ENCODE measurements around the gene NNMT. TPM values are rescaled to one million over a fixed set of nuclear protein-coding genes. Genes with fewer than 3 reads are reported as not detected.

Gene NNMT
- total RNA-seq (2014; rRNA removed; shearing (Covaris generic)) = 76.6 and 129 TPM in 2 replicates

DNA sequence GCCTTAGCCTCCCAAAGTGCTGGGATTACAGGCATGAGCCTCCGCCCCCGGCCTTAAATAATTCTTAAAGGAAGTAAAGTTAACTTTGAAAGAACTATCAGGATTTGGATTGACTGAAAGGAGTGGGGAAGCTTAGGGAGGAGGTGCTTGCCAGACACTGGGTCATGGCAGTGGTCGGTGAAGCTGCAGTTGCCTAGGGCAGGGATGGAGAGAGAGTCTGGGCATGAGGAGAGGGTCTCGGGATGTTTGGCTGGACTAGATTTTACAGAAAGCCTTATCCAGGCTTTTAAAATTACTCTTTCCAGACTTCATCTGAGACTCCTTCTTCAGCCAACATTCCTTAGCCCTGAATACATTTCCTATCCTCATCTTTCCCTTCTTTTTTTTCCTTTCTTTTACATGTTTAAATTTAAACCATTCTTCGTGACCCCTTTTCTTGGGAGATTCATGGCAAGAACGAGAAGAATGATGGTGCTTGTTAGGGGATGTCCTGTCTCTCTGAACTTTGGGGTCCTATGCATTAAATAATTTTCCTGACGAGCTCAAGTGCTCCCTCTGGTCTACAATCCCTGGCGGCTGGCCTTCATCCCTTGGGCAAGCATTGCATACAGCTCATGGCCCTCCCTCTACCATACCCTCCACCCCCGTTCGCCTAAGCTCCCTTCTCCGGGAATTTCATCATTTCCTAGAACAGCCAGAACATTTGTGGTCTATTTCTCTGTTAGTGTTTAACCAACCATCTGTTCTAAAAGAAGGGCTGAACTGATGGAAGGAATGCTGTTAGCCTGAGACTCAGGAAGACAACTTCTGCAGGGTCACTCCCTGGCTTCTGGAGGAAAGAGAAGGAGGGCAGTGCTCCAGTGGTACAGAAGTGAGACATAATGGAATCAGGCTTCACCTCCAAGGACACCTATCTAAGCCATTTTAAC is at the start of gene NNMT:
Gene NNMT (plus strand): TSS at position 724 of the 929 bp plus-strand sequence. CDS start 158 bp downstream, at position 882.
- peak; percentile 92 for DNase-seq (ENCODE audit: low read depth)

DNA sequence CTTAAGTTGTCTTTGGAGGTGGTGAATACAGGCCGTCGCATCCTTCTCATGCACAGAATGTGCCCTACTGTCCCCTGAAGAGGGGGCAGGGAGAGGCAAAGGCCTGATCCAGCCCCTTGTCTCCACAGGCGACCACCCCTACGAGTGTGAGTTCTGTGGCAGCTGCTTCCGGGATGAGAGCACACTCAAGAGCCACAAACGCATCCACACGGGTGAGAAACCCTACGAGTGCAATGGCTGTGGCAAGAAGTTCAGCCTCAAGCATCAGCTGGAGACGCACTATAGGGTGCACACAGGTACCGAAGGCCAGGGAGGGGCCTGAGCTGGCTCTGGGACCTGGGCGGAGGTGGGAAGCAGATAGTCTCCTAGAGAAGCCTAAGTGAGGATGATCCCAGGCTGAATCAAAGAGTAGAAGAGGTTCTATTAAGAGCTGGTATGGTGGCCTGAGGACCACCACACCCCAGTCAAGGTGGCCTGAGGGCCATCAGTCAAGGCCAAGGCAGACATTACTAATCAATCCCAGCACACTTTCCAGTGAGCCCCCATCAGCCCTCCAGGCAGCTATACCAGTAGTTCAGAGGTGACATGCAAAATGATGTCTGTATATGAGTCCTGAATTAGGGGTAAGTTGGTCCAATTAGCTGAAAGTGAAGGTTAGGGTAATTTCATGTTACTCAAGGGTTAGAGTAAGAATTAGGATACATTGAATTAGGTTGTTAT is 49.0 kb upstream of the NNMT start:
- DNase-seq (ENCODE audit: low read depth) = no peak

DNA sequence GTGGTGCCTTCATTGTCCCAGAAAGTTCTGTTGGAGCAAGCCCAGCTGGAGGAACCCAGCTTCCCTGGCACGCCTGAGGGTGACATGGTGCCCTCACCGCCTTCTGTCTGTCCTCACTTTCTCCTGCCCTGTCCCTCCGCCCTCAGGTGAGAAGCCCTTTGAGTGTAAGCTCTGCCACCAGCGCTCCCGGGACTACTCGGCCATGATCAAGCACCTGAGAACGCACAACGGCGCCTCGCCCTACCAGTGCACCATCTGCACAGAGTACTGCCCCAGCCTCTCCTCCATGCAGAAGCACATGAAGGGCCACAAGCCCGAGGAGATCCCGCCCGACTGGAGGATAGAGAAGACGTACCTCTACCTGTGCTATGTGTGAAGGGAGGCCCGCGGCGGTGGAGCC is 46.0 kb upstream of the NNMT start:
- no peak for DNase-seq (ENCODE audit: low read depth)

DNA sequence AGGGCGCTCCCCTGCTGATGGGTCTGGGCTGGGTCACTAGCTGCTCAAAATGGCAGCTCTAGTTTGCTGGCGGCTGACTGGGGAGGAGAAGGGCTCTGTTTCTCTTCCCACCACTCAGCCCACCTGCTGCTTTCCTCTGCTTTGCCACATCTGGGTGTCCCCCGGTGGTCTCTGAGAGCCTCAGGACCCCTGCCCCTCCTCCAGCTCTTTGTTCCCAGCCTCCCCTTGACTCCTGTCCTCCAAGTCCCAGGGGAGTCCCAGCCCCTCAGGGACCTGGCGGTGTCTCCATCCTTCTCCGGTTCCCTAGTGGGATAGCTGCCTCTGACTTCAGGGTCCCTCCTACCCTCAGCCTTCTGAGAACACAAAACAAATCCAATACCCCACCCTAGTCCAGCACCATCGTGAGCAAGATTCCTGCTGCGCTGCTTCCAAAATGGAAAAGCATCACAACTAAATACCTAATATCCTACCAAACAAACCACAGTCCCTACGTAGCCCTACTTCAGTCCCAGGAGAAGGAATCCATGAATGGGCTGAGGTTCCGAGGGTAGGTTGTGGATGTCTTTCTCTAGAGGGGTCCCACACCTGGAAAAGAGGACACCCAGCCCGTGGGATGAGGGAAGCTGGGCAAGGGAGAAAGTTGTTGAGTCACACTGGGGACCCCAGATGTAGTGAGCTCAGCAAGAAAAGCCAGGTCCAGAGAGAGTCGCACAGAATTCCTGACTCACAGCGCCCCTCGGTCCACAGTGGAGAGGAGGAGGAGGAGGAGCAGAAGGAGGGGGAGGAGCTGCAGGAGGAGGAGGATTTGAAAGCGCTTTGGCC is 45.0 kb upstream of the NNMT start:
- DNase-seq (ENCODE audit: low read depth) = no peak

DNA sequence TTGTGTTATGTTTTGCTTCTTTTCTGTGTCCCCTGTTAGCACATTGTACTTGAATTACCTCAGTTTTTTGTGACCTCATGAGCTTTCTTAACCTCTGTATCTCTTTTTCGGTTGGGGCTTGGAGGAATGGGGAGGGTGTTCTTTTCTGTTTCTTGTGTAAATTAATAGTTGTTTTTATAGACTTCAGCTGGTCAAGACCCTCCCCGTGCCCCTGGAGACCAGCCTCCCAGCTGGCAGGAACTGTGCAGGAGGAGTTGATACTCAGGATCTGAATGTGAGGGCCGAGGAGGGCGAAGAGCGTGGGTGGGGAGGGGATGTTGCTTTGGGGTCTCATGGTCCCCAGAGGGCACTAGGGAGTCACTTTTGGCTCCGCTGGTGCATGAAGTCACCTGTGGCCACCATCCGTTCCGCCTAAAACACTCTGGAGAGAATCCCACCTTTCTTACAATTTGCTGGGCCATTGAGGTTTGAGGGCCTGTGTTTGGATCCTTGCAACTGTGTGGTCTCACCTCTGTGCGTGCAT is 44.3 kb upstream of the NNMT start:
- DNase-seq (ENCODE audit: low read depth) = no peak

DNA sequence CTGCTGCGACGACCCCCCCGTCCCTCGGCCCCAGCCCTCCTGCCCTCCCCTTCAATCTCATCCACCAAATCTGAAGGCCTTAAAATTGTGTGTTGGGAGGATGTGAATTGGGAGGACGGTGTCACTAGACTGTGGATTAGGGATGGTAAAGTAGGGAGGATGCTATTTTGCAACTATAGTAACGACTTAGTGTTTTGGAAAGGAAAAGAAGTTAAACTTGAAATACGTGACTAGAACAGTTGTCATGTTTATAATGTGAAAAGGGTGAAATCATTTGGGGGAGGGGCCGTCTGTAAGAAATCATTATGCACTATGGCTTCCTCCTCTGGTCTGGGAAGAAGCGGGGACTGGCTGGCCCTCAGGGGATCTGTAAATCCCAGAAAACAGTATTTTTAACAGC is 43.4 kb upstream of the NNMT start:
- no peak for DNase-seq (ENCODE audit: low read depth)

DNA sequence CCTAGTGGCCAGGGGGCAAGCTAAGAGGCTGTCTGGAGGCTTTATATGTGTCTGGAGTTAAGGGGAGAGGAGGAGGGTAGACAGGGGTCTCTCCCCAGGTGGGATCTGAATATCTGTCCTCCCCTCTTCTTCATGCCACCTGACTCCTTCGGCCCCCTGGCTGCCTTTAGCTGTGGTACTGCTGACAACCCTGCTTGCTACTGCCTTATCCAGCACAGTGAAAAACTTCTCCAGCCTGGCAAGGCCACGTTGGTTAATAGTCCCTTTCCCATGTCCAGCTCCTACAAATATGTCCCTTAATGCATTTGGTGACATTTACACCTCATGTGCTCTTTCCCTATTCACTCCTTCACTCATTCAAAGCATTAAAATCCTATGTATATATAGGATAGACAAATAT is 42.4 kb upstream of the NNMT start:
- no peak for DNase-seq (ENCODE audit: low read depth)

DNA sequence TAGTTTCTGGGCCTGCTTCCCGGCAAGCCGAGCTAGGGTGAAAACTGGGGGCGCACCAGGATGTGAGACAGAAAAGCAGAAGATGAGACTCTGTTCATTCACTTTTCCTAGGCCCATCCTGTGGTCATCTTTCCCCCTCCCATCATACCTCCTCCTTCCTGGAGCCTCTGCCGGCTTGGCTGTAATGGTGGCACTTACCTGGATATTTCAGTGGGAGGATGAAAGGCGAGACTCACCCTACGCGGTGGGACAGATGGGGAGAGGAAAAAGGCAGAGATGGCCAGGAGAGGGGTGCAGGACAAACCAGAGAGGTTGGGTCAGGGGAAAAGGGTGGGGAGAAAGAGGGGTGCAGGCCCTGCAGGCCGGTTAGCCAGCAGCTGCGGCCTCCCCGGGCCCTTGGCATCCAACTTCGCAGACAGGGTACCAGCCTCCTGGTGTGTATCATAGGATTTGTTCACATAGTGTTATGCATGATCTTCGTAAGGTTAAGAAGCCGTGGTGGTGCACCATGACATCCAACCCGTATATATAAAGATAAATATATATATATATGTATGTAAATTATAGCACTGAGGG is 41.5 kb upstream of the NNMT start:
- DNase-seq (ENCODE audit: low read depth) = no peak

DNA sequence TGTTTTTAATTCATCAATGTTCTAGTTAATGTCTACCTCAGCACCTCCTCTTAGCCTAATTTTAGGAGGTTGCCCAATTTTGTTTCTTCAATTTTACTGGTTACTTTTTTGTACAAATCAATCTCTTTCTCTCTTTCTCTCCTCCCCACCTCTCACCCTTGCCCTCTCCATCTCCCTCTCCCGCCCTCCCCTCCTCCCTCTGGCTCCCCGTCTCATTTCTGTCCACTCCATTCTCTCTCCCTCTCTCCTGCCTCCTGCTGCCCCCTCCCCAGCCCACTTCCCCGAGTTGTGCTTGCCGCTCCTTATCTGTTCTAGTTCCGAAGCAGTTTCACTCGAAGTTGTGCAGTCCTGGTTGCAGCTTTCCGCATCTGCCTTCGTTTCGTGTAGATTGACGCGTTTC is 40.9 kb upstream of the NNMT start:
- no peak for DNase-seq (ENCODE audit: low read depth)

DNA sequence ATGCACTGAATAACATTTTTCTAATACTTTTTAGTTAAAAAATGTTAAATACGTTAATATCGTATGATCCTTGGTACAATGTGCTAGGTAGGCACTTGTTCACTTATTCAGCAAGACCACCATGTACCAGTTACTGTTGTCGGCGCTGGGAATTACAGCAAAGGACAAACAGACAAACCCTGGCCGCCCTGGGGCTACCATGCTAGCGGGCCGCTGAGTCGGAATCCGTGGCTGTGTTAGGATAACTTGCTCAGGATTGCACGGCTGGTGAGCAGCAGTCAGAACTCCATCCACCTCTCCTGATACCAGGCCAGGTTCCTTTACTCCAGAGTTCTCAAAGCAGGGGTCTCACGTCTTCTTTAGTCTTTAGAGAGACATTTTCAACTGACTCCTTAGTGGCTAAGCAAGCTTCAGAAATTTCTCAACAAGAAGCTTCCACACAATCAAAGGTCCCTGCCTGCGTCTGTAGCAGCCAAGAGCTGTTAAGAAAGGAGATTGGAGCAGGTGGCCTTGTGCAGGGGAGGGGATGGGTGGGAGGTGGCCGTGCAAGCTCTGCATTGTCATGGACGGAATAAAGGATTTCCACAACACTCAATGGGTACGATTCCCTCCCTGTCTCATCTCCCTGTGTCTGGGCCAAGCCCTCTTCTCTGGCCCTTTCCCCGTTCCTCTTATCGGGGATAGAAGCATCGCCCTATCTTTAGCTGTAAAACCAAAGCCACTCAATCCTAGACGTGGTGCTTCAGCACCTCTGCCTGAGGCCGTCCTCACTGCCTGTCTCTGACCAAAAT is 39.8 kb upstream of the NNMT start:
- no peak for DNase-seq (ENCODE audit: low read depth)

DNA sequence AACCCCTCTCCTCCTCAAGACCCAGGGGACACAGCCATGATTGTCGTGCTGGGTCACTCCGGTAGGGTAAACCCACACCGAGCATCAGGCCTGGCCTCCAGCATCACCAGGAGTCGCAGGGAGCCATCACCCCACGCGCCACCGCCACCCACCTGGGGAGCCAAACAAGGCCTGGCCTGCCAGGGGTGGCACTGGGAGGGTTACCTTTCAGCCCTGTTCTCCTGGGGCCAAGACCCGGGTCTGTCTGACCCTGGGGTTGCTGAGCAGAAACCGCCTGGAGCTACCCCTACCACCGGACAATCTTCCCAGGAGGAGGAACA is 39.3 kb upstream of the NNMT start:
- no peak for DNase-seq (ENCODE audit: low read depth)

DNA sequence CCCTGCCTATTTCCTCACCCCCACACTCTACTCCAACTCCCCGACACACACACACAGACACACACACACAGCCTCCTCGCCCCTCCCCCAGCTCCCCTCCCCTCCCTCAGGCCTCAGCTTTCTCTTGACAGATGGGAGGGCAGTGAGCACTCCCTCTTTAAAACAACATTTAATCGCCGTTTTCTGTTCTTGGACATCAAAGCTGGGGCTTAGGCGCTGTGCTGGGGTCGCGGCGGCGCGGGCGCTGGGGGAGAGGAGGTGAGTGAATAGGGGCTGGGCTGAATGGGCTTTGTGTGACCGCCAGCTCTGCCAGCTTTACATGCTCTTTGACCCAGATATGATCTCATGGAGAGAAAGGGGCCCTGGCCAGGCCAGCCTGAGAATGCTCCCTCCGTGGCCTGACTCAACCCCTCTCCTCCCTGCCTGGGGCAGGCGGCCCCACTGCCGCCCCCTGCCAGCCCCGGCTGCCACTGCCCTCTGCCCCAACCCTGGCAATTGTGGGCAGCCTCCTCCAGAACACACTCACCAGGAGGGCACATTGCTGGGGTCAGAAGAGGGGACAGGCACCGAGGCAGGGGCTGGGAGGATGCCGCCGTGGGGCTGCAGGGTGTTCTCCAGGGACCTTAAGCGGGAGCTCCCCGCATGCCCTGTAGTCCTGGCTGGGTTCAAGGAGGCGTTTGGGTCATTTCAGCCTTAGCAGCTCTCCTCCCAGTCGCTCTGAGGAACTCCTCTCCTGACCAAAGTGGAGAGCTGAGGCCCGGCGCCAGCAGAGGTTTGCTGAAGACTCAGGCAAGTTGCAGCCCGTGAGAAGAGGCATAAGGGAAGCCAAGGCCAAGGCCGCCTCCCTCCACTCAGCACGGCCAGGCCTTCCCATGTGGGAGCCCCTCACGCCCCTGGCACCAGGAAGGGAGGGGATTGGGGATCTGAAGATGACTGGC is 38.3 kb upstream of the NNMT start:
- DNase-seq (ENCODE audit: low read depth) = no peak

DNA sequence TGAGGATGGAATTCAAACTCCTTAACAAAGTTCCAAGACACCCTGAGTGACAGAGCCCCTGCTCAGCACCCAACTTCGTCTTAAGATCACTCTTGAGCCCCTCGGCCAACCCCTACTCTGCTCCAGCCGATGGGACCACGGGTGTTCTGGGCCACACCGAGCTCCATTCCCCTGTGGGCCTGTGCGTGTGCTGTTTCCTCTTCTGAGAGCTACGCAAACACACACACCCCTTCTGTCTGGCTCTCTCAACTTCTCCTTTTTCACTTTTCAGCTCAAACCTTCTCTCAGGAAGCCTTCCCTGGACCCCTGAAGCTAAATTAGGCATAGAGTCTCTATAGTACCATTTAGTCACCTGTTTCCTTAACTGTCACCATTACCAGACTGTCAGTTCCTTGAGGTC is 37.5 kb upstream of the NNMT start:
- DNase-seq (ENCODE audit: low read depth) = no peak

DNA sequence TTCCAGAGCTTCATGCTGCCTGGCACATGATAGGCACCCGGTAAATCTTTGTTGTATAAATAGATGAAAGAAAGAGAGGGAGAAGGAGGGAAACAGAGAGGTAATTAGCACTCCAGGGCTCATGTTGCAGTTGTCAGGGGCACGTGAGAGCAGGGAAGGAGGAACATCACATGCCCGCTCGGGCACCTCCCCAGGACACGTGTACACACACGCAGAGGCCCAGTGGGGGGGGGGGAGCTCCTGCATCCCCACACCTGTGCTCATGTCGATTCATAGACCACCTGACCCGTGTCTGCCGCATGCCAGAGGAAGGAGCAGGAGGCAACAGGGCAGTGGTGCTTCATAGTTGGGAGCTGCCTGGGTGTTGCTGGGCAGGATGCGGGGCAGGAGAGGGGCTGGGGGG is 37.1 kb upstream of the NNMT start:
- no peak for DNase-seq (ENCODE audit: low read depth)

DNA sequence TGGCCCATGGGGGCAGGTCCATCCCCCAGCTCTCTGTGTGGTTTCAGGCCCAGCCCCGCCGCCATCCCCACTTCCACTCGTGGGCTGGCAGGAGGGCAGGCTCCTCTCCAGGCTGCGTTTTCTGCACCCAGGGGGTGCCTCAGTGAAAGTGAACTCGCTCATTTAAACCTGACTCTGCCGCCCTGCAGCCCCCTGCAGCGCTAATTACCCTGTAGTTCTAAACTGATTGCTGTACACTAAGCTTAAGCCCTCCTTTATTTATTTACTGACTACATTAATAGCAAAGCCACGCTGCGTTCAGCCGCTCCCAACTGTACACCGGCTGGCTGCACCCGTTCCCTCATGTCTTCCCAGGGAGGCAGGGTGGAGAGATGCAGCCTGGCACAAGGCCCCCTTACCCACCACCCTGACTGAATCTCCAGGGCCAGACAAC is 36.6 kb upstream of the NNMT start:
- no peak for DNase-seq (ENCODE audit: low read depth)

DNA sequence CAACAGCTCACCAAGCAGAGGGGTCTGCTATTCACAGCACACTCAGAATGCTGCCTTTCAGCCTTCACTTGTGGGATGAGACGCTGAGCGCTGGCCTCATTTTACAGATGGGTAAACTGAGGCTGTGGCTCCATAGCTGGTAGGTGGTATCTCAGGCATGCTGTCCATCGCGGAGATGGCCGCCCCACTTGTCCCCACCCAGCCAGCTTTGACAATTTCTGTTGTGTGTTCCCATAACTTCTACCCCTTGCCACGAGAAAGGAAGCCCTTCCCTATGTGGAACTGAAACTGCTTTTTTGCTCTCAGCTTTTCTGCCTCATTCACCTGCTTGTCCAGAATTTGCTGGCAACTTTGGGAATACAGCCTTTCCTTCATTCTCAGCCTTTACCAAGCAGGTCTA is 36.1 kb upstream of the NNMT start:
- DNase-seq (ENCODE audit: low read depth) = no peak

DNA sequence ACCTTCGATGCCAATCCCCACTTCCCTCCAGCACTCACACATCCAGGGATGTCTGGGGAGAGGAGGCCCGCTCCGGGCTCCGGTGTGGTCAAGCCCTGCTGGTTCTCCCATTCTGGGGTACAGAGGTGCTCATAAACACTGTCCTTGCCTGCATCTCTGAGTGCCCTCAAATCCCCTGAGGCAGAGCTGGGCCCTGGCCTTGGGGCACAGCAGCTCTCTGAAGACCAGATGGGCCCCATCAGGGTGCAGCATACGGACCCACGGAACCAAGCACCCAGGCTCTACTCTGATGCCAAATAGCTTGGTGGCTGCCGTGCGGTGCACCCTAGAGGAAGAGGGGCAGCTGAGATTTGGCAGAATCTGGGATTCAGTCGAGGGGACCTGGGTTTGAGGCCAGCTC is 35.7 kb upstream of the NNMT start:
- no peak for DNase-seq (ENCODE audit: low read depth)

DNA sequence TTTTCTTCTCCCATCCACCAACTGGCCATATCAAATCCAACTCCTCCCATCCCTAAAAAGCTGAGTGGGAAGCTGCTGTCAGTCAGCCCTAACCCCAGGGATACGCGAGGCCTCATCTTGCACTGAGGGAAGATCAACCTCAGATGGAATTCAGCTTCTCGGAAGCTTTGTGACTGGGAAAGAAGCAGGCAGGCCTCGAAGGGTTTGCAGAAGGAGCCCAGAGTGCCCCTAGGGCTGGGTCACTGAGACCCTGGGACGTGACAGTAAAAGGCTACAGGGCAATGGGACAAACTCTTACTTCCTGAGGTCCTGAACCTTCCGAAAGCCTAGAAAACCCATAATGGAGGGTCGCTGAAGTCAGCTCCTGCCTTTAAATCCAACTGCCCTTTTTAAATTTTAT is 34.4 kb upstream of the NNMT start:
- no peak for DNase-seq (ENCODE audit: low read depth)

DNA sequence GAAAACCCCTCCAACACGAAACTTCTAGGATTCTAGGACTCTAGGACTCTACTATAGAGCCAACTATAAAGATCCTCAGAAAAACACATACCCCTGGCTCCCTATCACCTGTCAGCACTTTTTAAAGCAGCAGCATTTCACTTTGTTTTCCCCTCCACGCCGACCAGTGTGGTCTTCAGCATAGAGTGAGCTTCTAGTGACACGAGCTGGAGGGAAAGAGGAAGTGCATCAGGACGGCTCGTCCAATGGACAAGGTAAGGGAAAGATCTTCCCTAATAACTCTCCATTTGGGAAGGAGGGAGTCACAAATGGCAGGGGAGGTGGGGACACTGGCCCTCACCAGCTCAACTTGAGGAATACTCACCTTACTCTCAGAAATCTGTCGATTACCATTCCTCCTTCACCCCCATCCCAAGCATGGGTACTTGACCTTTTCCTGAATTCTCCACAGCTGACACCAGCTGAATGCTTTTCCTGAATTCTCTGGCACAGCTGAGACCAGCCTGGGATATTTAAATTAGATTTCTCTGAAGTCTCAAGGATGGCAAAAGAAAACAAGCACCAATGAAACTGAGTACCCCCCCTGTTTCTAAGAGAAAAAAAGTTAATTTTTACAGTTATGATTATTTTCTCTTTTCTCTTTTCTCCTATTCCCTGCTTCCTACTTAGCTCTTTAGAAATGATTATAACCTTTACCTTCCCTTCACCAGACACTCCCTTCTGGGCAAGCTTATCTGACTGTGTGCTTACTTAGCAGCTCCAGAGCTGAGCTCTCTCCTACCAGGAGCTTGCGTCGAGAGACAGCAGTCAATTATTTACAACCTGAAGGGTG is 33.3 kb upstream of the NNMT start:
- DNase-seq (ENCODE audit: low read depth) = peak; percentile 47
